GM12801 (cell line): ENCODE measurements around the gene TMEM115.

Experiments
- CTCF ChIP-seq: IDR thresholded peaks from one replicate; pipeline ENCODE4 v1.5.1; 2011; ENCODE audit warnings: control low read depth; ENCODE audit not compliant: insufficient read length; ENCODE audit errors: extremely low read depth

Gene TMEM115

GRCh38 chr3:50334339-50335075 lies 24.8 kb downstream of the TMEM115 start:
- no peak for TF ChIP-seq CTCF

DNA sequence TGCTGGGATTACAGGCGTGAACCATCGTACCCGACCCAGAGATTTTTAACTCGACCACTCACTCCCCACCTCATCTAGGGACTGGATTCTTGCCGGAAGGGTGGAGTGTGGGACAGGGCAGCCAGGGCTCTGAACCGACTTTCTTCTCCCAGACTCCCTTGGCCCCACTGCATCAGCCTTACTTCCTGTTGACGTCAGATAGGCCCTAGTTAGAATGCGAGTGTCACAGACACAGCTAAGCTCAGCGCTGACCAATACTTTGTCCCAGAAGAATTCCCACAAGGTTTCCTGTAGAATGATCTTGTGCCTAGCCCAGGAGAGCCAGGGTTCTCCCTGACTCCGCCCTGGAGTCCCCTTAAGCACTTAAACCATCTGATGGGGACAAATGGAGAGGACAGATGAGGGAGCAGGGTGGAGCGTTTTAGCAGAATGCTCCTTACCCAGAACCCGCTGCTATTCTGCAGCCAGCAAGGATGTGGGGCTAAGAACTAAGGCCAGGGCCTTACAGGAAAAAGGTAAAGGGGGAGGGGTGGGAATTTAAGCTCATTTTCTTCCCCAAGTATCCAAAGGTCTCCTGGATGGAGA lies 25.5 kb downstream of the TMEM115 start:
- no peak for TF ChIP-seq CTCF

DNA sequence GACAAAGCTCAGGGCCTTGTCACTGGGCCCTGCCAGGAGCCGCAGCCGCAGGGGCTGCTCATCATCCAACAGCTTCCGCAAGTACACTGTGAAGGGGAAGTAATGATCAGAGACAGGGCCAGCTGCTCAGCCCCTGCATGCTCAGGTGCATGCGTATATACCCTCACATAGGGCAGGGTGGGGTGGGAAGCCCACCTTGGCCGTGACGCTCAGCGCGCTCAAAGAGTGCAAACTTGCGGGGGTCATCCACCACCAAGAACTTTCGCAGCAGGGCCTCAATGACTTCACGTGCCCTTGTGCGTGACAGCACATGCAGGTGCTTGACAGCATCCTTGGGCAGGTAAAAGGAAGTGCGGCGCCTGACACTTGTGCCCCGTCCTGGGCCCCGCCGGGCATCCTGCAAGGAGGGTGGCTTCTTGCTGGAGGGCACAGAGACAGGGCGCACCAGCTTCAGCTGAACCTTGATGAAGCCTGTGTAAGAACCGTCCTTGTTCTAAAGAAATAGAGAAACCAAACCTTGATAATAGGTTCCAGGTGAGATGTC lies 27.9 kb downstream of the TMEM115 start:
- no peak for TF ChIP-seq CTCF

- no peak for TF ChIP-seq CTCF
These were observed 29.0 kb downstream of the TMEM115 start for GRCh38 chr3:50330330-50330729.

- TF ChIP-seq CTCF, result no peak
These were observed 31.2 kb downstream of the TMEM115 start, which contains the start of gene TUSC2 for GRCh38 chr3:50327943-50328691. Gene TUSC2 (minus strand): TSS chr3:50328223. CDS start chr3:50328099, 124 bp downstream.

DNA sequence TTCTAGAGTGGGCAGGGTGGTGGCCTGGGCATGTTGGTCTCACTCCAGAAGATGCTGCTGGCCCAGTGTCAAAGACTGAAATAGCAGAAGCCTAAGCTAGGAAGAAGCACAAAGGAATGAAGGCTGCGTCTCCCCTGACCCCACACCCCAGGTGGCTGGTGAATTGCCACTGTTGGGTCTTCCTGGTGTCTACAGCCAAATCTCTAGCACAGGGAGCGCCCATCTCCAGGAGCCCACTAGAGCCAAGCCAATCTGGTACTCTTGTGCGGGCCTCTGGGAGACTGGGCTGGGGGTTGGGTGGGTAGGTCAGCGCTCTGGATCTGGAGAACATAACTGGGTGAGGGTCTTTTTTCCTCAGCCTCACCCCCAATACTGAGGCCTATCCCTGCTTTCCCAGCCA lies 32.2 kb downstream of the TMEM115 start:
- TF ChIP-seq CTCF, result no peak

DNA sequence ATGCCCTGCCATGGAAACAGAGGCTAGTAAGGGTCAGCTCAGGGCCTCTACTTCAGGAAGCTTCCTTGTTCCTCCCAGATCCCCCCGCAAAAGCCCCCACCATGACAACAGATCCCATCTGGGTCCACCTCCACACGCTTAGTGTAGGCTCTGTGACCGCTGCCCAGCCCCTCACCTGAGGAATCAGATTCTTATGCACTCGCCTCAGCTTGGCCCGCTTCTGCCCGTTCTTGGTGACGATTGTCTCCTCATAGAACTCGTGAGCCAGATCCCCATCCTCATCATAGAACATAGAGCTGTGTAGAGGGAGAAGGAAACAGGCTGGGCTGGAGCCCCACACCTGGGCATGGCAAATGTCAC lies 33.2 kb downstream of the TMEM115 start:
- TF ChIP-seq CTCF, result no peak
